Measurements from ENCODE around the gene IL2RA.

GRCh38 chr10:6010569-6010968 is 51.6 kb downstream of the IL2RA start:
- TF ChIP-seq CTCF (IDR thresholded peaks at IDR 0.05 in 8 of 11, conservative IDR thresholded peaks at IDR 0.05 in 3 of 11) (no peak), POLR2AphosphoS5 (IDR thresholded peaks at IDR 0.05) (no peak), POLR2A (IDR thresholded peaks at IDR 0.05) (no peak)

Data from spleen (tissue), 7 donors.